Measurements from ENCODE around the gene ZDHHC14.

The ZDHHC14 gene

GRCh38 chr6:157512382-157512682 lies 131.3 kb downstream of the ZDHHC14 start:
- Histone ChIP-seq H3K4me3 (ENCODE audit: low read length in 2 of 2) (no peak overlapping the region), H3K9ac (ENCODE audit: low read depth in 1 of 2, low read length in 2 of 2) (no peak overlapping the region), H3K4me1 (ENCODE audit: control insufficient read depth in 2 of 2, insufficient read depth in 2 of 2, low read length in 2 of 2) (no peaks in the 10 kb centered on the region), H3K27ac (ENCODE audit: low read depth in 2 of 2, low read length in 2 of 2) (no peak overlapping the region), H3K9me3 (ENCODE audit: control insufficient read depth in 2 of 2, low read length in 2 of 2) (no peaks in the 10 kb centered on the region), H3K27me3 (ENCODE audit: control insufficient read depth in 2 of 2, insufficient read depth in 2 of 2, low read length in 2 of 2) (no peaks in the 10 kb centered on the region), H3K36me3 (ENCODE audit: control insufficient read depth in 2 of 2, insufficient read depth in 2 of 2, low read length in 2 of 2) (no peaks in the 10 kb centered on the region)

DNA sequence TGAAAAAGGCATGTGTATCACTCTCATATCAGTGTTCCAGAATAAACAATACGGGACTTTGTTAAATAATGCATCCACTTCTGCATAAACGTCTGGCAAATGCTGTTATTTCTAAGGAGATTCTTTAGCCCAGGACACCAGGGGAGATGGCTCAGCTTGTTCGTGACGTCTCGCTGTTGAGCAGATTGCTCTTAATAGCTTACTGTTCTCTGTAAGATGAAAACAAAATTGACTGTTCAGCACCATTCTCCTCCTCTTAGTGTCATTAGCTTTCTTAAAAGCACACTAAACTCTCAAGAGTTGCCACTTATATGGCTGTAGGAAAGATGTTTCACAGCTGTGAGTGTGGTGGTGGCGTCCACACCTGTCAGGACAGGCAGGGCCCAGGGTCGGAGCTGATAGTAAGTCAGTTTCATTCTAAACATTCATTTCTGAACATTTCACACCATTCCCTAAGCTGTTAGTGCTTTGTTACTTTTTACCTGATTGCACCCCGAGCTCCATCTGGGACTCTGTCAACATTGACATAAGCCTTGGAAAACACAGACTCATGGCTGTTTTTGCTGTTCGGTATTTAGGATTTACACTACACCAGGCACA lies 132.1 kb downstream of the ZDHHC14 start:
- H3K4me3 ChIP-seq (ENCODE audit: low read length in 2 of 2) = no peak overlapping the region
- no peaks in the 10 kb centered on the region for H3K9me3 ChIP-seq (ENCODE audit: control insufficient read depth in 2 of 2, low read length in 2 of 2)
- no peaks in the 10 kb centered on the region for H3K36me3 ChIP-seq (ENCODE audit: control insufficient read depth in 2 of 2, insufficient read depth in 2 of 2, low read length in 2 of 2)
- no peaks in the 10 kb centered on the region for H3K27me3 ChIP-seq (ENCODE audit: control insufficient read depth in 2 of 2, insufficient read depth in 2 of 2, low read length in 2 of 2)
- no peak overlapping the region for H3K27ac ChIP-seq (ENCODE audit: low read depth in 2 of 2, low read length in 2 of 2)
- no peaks in the 10 kb centered on the region for H3K4me1 ChIP-seq (ENCODE audit: control insufficient read depth in 2 of 2, insufficient read depth in 2 of 2, low read length in 2 of 2)
- no peak overlapping the region for H3K9ac ChIP-seq (ENCODE audit: low read depth in 1 of 2, low read length in 2 of 2)

DNA sequence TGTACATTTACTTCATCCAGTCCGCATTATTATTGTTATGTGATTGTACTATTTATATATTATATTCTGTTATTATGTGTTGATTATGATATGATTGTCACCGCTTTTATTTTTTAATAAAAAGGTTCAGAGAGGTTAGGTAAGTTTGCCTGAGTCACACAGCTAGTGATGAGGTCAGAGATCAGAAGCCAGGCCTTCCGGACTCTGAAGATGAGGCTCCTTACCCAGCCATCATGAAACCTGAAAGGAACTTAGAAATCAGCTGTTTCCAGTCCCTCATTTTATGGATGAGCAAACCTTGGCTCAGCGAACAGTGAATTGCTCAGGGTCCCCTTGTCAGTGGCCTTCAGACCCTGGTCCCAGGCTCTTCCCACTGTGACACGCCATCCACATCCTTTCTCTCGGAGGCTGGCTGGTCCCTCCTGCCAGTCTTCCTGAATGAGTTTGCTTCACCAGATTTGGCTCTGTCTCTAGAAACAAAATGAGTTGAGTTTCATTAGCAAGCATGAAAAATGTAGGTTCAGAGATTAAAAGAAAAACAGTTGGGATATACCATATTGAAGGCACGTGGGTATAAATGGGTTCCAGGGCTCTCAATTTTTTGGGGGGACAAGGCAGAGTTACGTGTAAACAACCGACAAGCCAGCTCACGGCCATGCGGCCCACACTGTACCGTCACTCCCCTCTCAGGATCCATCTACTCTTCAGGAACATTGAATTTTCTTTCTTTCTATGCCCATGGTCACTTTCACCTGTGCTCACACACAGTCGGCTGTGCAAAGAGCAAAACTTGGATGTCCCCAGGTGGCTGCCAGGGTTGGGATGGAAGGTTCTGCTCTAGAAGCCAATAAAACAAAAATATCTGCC lies 132.9 kb downstream of the ZDHHC14 start:
- Histone ChIP-seq H3K27ac (ENCODE audit: low read depth in 2 of 2, low read length in 2 of 2) (no peak overlapping the region), H3K9me3 (ENCODE audit: control insufficient read depth in 2 of 2, low read length in 2 of 2) (no peaks in the 10 kb centered on the region), H3K4me3 (ENCODE audit: low read length in 2 of 2) (no peak overlapping the region), H3K36me3 (ENCODE audit: control insufficient read depth in 2 of 2, insufficient read depth in 2 of 2, low read length in 2 of 2) (no peaks in the 10 kb centered on the region), H3K9ac (ENCODE audit: low read depth in 1 of 2, low read length in 2 of 2) (no peak overlapping the region), H3K27me3 (ENCODE audit: control insufficient read depth in 2 of 2, insufficient read depth in 2 of 2, low read length in 2 of 2) (no peaks in the 10 kb centered on the region), H3K4me1 (ENCODE audit: control insufficient read depth in 2 of 2, insufficient read depth in 2 of 2, low read length in 2 of 2) (no peaks in the 10 kb centered on the region)

- H3K36me3 ChIP-seq (ENCODE audit: control insufficient read depth in 2 of 2, insufficient read depth in 2 of 2, low read length in 2 of 2) = no peaks in the 10 kb centered on the region
- no peak overlapping the region for H3K4me3 ChIP-seq (ENCODE audit: low read length in 2 of 2)
- no peaks in the 10 kb centered on the region for H3K4me1 ChIP-seq (ENCODE audit: control insufficient read depth in 2 of 2, insufficient read depth in 2 of 2, low read length in 2 of 2)
- no peaks in the 10 kb centered on the region for H3K27me3 ChIP-seq (ENCODE audit: control insufficient read depth in 2 of 2, insufficient read depth in 2 of 2, low read length in 2 of 2)
- H3K27ac ChIP-seq (ENCODE audit: low read depth in 2 of 2, low read length in 2 of 2) = no peak overlapping the region
- no peak overlapping the region for H3K9ac ChIP-seq (ENCODE audit: low read depth in 1 of 2, low read length in 2 of 2)
- H3K9me3 ChIP-seq (ENCODE audit: control insufficient read depth in 2 of 2, low read length in 2 of 2) = no peaks in the 10 kb centered on the region
These were observed 133.9 kb downstream of the ZDHHC14 start for GRCh38 chr6:157514659-157515496.

DNA sequence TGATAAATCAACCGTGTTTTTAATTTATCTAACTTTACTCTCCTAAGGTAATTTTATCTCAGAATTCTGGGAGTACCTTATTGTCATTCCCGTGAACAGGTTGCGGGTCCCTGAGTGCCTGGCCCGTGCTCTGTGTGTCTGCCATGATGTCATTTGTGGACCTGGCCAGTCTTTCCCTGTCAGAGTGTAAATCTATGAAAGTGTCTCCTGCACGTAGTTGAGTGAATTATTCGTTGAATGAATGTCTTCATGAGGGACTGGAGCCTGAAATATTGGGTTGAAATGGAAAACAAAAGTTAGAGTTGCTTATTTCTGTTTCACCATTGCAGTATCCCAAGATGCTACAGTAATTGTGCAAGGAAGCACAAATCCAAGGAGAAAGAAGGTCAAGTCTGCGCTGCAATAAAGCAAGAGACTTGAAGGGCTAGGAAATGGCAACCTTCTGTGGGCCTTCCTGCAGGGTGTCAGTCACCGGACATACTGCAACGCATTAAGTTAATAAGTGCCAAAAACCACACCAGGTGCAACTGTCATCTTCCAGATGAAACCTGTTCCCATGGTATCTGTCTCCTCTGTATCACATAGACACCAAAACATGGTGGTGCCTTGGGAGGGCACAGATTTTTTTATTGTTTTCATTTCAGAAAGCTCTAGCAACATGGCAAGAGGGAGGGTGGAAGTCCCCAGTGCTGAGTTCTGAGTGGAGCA lies 135.5 kb downstream of the ZDHHC14 start:
- H3K9me3 ChIP-seq (ENCODE audit: control insufficient read depth in 2 of 2, low read length in 2 of 2) = no peaks in the 10 kb centered on the region
- no peaks in the 10 kb centered on the region for H3K4me1 ChIP-seq (ENCODE audit: control insufficient read depth in 2 of 2, insufficient read depth in 2 of 2, low read length in 2 of 2)
- no peaks in the 10 kb centered on the region for H3K36me3 ChIP-seq (ENCODE audit: control insufficient read depth in 2 of 2, insufficient read depth in 2 of 2, low read length in 2 of 2)
- H3K27me3 ChIP-seq (ENCODE audit: control insufficient read depth in 2 of 2, insufficient read depth in 2 of 2, low read length in 2 of 2) = no peaks in the 10 kb centered on the region
- H3K4me3 ChIP-seq (ENCODE audit: low read length in 2 of 2) = no peak overlapping the region
- H3K9ac ChIP-seq (ENCODE audit: low read depth in 1 of 2, low read length in 2 of 2) = no peak overlapping the region
- H3K27ac ChIP-seq (ENCODE audit: low read depth in 2 of 2, low read length in 2 of 2) = no peak overlapping the region

- Histone ChIP-seq H3K4me1 (ENCODE audit: control insufficient read depth in 2 of 2, insufficient read depth in 2 of 2, low read length in 2 of 2) (no peaks in the 10 kb centered on the region), H3K27ac (ENCODE audit: low read depth in 2 of 2, low read length in 2 of 2) (peak overlapping the region in 1 of 2 donors; percentile 32), H3K36me3 (ENCODE audit: control insufficient read depth in 2 of 2, insufficient read depth in 2 of 2, low read length in 2 of 2) (no peaks in the 10 kb centered on the region)
These were observed 136.8 kb downstream of the ZDHHC14 start for GRCh38 chr6:157517601-157518359.

GRCh38 chr6:157518397-157519250 lies 137.6 kb downstream of the ZDHHC14 start:
- Histone ChIP-seq H3K27ac (ENCODE audit: low read depth in 2 of 2, low read length in 2 of 2) (no peak overlapping the region), H3K9me3 (ENCODE audit: control insufficient read depth in 2 of 2, low read length in 2 of 2) (no peaks in the 10 kb centered on the region), H3K9ac (ENCODE audit: low read depth in 1 of 2, low read length in 2 of 2) (no peak overlapping the region), H3K4me3 (ENCODE audit: low read length in 2 of 2) (no peak overlapping the region), H3K4me1 (ENCODE audit: control insufficient read depth in 2 of 2, insufficient read depth in 2 of 2, low read length in 2 of 2) (no peaks in the 10 kb centered on the region), H3K27me3 (ENCODE audit: control insufficient read depth in 2 of 2, insufficient read depth in 2 of 2, low read length in 2 of 2) (no peaks in the 10 kb centered on the region), H3K36me3 (ENCODE audit: control insufficient read depth in 2 of 2, insufficient read depth in 2 of 2, low read length in 2 of 2) (no peaks in the 10 kb centered on the region)

More at GRCh38 chr6:157517601-157518359, 136.8 kb downstream of the ZDHHC14 start:
- Histone ChIP-seq H3K4me3 (ENCODE audit: low read length in 2 of 2) (no peak overlapping the region), H3K9ac (ENCODE audit: low read depth in 1 of 2, low read length in 2 of 2) (no peak overlapping the region), H3K27me3 (ENCODE audit: control insufficient read depth in 2 of 2, insufficient read depth in 2 of 2, low read length in 2 of 2) (no peaks in the 10 kb centered on the region), H3K9me3 (ENCODE audit: control insufficient read depth in 2 of 2, low read length in 2 of 2) (no peaks in the 10 kb centered on the region)

- Histone ChIP-seq H3K4me3 (ENCODE audit: low read length in 2 of 2) (no peak overlapping the region), H3K4me1 (ENCODE audit: control insufficient read depth in 2 of 2, insufficient read depth in 2 of 2, low read length in 2 of 2) (no peaks in the 10 kb centered on the region), H3K9me3 (ENCODE audit: control insufficient read depth in 2 of 2, low read length in 2 of 2) (no peaks in the 10 kb centered on the region), H3K36me3 (ENCODE audit: control insufficient read depth in 2 of 2, insufficient read depth in 2 of 2, low read length in 2 of 2) (no peaks in the 10 kb centered on the region), H3K27me3 (ENCODE audit: control insufficient read depth in 2 of 2, insufficient read depth in 2 of 2, low read length in 2 of 2) (no peaks in the 10 kb centered on the region), H3K27ac (ENCODE audit: low read depth in 2 of 2, low read length in 2 of 2) (no peak overlapping the region), H3K9ac (ENCODE audit: low read depth in 1 of 2, low read length in 2 of 2) (no peak overlapping the region)
These were observed 138.5 kb downstream of the ZDHHC14 start for GRCh38 chr6:157519255-157520116.
